RPMI8226 (cell line): ENCODE measurements around the gene EFCAB5.
"Not testable (repeated sequence)": the region's sequence is repeated elsewhere in the genome, so short reads cannot be mapped to it uniquely, and the experiment has no call there.

Source experiments
- DNase-seq: peaks from one replicate; pipeline ENCODE4 v3.0.0-alpha.2; 2015

The EFCAB5 gene

DNA sequence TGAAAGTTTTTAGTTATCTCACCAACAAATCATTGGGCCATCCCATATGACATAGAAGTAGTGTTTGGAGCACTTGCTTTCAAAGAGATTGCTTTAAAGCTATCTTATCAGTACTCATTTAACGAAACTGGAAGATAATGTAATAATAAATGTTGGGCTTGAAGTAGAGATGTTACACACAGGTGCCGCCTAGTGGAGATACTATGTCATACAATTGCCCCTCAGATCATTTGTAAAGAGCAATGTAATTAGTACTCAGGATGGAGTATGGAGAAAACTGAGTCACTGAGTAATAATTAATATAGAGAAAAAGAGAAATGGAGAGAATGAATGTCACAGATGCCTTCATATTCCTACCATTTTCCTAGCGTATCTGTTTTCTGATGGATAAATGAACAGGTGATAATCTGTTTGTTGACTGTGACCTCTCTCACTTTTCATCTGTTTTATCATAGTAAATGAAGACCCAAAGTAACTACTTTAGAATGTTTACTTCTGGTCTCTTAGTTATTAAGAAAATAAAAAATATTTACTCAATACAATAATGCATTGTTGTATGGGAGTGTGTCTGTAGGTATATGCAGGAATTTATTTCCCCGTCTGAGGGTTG, 80.4 kb downstream of the EFCAB5 start:
- DNase-seq = peak; percentile 57

DNA sequence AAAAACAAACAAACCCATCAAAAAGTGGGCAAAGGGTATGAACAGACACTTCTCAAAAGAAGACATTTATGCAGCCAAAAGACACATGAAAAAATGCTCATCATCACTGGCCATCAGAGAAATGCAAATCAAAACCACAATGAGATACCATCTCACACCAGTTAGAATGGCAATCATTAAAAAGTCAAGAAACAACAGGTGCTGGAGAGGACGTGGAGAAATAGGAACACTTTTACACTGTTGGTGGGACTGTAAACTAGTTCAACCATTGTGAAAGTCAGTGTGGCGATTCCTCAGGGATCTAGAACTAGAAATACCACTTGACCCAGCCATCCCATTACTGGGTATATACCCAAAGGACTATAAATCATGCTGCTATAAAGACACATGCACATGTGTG, 83.9 kb downstream of the EFCAB5 start:
- DNase-seq = not testable (repeated sequence)

DNA sequence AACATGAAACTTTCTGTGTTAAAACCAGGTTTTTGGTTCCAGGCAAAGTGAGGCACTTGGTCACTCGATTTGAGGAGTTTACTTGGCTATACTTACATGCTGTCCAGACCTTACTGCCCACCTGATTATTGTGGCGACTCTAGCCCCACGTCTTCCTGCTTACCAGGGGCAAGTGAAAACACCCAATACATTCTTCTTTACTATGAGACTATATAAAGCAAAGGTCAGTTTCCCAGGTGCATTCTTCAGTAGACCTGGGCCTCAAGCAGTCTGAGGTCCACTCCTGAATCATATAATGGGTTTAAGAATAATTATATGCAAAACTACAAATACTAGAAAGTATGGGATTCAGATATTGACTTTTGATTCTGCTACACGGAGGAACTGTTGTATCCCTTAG, 86.2 kb downstream of the EFCAB5 start:
- DNase-seq = no peak

DNA sequence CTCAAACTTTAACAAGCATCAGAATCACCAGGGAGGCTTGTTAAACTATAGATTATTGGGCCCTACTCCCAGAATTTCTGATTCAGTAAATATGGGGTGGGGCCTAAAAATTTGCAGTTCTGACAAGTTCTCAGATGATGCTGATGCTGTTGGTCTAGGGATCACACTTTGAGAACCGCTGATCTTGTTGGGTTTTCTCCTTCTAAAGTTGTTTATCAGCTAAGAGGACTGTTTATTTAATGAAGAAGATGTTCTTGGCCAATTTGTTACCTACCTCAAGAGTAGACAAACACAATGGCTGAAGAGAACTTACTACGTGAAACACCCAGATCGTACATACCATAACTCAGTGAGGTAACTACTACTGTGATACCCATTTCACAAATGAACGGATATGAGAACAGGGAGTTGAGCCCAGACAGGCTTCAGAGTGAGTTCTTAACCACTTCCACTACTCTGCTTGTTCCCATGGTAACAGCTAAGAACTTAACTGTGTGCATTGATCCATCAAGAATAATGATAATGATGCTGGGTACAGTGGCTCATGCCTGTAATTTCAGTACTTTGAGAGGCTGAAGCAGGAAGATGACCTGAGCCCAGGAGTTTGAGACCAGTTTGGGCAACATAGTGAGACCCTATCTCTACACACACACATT, 89.9 kb downstream of the EFCAB5 start:
- DNase-seq = no peak

DNA sequence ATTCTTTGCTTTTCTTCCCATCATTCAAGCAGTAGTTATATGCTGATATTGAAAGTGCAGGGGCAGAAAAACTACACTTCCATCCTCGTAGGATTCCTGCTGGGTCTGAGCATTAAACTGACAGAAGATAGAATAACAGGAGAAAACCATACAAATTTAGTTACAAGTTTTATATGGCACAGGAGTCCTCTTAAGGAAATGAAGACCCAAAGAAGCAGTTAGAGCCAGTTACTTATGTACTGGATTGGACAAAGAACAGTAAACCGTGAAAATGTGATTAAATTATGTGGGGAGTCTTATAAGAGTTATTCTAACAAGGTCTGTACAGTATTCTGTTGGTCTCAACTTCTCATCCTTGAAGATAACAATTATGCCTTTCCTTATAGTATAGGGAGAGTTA, 93.9 kb downstream of the EFCAB5 start:
- no peak for DNase-seq

DNA sequence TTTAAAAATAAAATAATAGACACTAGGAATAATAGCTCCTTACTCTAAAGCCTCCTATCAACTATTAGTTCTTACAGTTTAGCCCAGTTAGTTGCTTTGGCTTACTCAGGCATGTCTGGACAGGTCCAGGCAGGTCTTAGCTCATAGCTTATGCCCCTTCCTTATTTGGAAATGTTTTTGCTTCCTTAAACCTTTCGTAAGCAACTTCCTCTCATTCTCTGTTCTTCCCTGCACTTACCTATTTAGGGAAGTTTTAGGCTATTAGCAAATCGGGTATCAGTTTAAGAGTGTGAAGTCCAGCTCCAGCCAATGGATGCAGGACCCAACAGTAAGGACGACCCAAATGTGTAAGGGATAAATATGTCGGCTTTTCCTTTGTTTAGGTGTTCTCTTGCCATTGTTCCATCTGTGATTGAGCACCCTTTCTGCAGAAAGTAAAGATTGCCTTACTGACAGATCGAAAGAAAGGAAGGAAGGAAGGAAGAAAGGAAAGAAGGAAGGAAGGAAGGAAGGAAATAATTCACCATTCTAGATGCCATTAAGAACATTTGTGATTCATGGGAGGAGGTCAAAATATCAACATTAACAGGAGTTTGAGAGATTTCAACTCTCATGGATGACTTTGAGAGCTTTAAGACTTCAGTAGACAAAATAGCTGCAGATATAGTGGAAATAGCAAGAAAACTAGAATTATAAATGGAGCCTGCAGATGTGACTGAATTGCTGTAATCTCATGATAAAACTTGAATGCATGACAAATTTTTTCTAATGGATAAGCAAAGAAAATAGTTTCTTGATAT, 99.5 kb downstream of the EFCAB5 start:
- DNase-seq = not testable (repeated sequence)

DNA sequence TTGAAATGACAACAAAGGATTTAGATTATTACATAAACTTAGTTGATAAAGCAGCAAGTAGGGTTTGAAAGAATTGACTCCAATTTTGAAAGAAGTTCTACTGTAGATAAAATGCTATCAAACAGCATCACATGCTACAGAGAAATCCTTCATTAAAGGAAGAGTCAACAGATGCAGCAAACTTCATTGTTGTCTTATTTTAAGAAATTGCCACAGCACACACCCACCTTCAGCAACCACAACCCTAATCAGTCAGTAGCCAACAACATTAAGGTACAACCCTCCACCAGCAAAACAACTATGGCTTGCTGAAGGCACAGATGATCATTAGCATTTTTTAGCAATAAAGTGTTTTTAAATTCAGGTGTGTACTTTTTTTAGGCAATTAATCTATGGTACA, 100.1 kb downstream of the EFCAB5 start:
- no peak for DNase-seq

DNA sequence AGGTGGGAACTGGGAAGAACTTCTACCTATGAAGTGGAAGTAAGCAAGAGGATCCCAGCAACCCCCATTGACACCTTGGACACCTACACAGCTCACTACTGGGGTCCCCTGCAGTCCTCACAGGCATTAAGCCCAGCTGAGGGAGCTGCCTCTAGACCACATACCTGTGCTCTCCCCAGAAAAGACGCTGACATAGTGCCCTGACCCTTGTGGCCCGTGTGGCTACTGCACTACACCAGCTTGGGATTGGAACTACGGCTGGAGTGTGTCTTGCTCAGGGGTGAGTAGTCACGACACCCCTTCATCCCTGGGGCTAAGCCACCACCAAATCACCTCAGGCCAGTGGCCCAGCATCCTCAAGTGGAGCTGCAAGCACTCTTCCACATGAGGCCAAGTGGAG, 120.9 kb downstream of the EFCAB5 start:
- no peak for DNase-seq

DNA sequence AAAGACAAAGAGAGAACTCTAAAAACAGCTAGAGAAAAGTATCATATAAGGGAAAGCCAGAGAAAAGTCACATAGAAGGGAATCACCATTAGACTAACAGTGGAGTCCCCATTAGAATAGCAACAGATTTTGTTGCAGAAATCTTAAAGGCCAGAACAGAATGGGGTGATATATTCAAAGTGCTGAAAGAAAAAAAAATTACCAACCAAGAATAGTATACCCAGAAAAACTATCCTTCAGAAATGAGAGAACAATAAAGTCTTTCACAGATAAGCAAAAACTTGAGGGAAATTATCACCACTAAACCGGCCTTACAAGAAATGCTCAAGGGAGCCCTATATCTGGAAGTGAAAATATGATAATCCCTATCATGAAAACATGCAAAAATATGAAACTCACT, 123.3 kb downstream of the EFCAB5 start:
- DNase-seq = no peak

DNA sequence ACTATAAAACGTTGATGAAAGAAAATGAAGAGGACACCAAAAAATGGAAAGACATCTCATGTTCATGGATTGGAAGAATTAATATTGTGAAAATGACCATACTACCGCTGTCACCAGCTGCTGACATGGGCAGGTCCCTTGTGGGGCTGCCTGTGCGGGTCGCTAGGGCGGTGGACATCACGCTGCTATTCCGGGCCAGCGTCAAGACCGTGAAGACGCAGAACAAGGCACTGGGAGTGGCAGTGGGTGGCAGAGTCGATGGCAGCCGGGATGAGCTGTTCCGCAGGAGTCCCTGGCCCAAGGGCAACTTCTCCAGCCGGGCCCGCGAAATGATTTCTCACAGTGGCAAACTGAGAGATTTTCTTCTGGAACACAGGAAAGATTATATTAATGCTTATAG, 127.0 kb downstream of the EFCAB5 start:
- no peak for DNase-seq

DNA sequence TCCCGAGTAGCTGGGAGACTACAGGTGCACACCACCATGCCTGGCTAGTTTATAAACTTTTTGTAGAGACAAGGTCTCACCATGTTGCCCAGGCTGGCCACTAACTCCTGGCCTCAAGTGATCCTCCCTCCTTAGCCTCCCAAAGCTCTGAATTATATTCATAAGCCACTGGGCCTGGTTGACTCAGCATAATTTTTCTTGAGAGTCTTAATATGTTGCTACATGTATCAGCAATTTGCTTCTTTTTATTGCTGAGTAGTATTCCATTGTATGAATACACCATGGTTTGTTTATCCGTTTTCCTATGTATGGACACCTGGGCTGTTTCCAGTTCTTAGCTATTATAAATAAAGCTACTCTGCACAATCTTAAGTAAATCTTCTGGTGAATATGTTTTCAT, 132.8 kb downstream of the EFCAB5 start:
- no peak for DNase-seq

DNA sequence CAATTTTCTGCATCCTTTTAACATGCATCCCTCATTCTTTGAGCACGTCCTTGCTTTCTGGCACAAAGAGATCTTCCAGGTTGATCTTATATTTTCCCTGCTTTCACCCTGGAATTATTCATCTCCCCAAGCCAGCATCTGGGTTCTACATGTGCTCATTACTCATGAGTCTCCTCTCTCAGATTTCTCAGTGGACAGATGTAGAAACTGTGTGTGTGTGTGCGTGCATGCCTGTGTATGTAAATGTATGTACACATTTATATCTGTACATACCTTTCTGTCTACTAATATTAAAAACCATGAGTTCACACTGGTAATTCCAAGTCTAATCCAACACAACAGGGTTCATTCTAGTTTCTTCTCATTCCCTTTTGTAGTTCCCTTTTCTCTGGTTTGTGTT, 133.3 kb downstream of the EFCAB5 start:
- DNase-seq = no peak

DNA sequence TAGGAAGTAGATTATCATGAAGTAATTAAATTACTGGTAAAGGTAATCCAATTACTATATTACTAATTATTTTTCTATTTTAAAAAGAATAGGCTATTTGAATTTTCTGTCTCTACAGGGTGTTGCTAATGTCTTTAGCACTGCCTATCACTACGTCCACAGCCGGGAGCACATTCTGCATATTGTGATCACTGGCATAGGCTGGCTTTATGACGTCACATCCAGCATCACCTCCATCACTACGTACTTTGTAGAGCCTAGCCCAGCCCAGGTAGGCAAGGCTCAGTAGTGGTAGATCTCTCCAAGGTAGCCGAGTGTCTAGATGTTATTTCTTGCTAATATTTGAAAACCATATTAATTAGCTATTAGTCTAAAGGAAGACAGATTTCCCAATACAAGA, 141.3 kb downstream of the EFCAB5 start:
- no peak for DNase-seq

DNA sequence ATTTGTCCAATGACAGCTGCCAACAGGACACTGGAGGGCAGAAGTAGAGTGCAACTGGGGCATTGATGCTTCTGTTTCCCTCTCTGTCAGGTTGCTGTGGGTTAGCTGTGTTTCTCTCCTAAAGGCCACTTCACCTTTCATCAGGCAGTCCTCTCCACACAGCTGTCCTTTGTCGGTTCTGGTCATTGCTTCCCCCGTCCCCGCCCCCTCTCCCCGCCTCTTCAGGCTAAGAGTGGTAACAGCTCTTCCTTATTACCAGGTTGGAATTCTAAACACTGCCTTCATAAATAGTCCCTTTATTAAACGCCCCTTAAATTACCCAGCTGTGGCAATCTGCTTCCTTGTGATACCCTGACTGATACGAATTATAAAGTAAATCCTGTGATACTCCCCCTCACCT, 143.4 kb downstream of the EFCAB5 start:
- DNase-seq = no peak

DNA sequence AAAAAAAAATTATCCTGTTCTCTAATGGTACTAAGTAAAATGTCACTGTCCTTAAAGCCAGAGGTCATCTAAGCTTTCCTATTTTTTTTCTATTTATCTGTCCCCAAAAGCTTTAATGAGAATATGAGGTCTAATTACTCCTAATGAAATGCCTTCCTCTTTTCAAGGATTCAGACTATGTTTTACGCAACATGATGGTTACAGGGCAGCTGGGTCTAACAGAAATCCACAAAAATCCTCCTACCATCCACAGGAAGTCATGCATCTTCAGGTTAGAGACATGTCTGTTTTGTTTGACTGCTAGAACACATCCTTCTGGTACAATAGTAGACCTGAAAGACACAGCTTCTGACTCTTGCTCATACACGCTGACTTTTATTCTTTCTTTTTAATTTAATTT, 145.5 kb downstream of the EFCAB5 start:
- DNase-seq = no peak

DNA sequence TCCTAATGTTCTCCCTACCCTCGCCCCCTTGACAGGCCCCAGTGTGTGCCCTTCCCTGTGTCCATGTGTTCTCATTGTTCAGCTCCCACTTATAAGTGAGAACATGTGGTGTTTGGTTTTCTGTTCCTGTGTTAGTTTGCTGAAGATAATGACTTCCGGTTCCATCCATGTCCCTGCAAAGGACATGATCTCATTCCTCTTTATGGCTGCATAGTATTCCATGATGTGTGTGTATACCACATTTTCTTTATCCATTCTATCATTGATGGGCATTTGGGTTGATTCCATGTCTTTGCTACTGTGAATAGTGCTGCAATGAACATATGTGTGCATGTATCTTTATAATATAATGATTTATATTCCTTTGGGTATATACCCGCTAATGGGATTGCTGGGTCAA, 146.0 kb downstream of the EFCAB5 start:
- not testable (repeated sequence) for DNase-seq

DNA sequence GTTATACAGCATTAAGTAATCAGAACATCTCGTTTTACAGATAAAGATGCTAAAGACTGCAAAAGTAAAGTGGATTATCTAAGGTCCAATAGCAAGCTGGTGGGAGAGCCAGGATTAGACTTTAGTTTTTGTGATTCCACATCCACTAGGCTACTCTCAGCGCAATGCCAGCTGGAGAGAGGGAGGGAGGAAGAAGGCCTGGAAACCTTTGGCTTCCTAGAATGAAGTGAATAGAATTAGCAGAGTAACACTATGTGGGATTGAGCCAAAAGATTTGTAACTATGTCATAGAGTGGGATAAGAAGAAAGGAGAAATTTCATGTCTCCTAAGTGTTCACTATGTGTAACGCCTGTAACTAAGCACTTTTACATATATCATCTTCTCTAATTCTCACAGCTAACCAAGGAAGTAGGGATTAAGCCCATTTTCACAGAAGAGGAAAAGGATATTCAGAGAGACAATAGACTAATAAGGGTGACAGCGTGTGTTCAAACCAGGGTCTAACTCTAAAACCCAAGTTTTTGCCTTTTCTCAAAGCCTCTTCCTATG, 149.8 kb downstream of the EFCAB5 start:
- no peak for DNase-seq

DNA sequence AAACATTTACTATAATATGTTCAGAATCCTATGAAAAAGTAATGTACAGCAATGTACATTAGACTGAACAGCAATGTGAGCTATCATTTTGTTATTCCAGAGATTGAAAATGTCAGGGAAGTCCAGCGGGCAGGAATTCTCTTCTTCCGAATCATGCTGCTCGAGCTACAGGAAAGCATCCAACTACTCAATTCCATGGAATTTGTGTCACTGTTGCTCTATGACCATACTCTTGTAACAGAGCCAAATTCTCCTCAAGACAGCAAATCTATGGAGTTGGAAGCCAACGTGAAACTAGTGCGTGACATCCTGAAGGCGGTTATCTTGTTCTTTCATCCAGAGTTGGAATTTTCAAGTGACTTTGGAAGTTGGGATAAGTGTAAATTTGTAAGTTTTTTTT, 150.3 kb downstream of the EFCAB5 start:
- DNase-seq = no peak

DNA sequence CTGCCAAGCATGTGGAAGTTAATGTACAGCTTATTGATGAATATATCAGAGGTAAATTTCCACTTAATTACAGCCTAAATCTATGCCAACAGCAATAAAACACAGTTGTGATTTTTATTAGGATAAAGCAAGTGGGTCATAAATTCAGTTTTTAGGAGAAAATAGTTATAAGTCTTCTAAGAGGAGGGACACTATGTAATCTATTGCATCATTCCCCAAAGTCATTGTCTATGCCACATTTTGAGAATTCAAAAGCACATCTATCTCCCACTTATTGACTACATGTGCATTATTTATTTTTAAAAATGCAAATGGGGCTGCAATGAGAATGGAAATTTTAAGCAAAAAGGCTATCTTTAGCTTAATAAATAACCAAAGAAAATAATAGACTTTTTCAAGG, 151.5 kb downstream of the EFCAB5 start:
- DNase-seq = no peak

DNA sequence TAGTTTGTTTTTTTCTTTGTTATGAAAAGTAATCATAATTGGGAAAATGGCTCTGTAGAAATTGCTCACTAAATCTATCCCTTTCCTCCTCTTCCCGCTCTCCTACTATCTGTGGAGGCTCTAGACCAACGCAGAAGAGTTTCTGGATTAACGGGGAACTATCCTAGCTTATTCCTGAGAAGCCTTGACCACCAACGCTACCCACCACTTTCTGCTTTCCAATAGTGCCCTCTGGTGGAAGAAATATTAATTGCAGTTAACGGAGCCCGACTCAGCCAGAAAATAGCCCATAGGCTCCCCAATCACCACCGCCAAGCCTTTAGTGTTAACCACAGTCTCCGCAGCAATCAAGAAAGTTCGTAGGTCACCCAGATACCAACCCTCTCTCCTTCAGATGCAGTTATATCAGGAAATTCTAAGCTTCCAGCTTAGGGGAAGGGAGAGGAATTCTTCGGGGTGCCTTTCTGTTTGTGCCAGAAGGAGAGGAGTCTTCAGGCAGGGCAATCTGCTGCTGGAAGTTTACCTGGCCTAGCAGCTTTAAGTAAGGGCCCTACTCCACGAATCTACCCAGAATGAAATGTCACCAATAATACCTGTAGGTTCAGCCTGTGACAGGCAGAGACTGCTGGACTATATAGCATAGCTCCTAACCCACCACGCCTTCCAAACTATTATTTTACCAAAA, 152.2 kb downstream of the EFCAB5 start:
- peak; percentile 63 for DNase-seq

DNA sequence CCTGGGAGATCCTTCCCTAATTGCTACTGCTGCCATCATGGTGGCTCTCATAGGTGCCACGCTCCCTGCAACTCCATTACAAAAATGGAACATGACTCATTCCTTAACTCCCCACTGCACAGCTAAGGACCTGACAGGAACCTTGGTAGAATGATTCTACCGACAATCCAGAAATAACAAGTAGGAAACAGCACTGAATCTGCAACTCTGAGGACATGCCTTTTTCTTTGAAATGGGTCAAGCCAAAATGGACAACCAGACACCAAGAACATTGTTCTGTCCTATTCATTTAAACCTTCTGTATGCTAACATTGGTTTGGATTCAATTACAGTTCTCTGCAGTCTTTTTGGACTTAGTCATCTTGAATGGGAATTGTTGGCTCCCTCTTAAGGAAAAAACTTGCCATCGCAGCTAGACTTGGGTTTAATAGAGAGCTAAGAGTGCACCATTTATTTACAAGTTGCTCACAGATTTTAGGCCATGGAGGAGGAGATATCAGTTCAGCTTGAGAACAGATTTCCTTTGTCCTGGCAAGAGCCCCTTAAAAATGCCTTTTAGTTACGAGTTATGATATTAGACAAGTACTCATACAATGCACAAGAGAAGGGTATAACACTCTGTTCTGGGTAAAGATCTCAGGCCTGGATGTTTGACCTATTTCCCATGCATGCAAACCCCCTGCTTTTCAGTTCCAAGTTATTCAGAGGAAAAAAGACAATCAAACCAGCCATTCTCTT, 154.2 kb downstream of the EFCAB5 start:
- DNase-seq = peak; percentile 58

DNA sequence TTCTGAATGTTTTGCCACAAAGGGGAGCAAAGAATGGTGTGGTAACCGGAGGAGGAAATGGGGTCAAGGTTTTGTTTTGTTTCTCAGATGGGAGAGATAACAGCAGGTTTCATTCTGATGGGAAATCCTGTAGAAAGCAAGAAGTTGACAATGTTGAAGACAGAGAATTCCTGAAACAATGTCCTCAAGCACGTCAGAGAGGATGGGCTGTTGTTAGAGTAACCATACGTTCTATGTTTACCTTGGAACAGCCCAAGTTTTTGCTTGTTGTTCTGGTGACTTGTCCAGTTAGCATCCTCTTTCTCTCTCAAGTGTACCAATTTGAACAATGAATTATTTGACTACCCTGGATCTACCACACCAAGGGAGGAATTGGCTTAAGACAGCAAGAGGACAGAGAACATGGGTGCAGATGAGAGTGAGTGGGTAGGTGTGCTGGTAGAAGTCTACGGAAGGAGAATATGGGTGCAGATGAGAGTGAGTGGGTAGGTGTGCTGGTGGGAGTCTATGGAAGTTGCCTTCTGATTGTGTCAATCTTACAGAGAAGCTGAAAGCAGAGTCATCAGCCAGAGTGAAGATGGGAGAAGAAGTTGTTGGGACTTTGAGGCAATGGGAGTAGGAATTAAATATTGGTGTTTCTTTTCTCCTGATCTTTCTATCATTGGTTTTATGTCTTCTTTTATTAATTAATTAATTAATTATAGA, 160.4 kb downstream of the EFCAB5 start:
- DNase-seq = no peak
